ENCODE measurements around the gene C6orf62. TPM values are rescaled to one million over a fixed set of nuclear protein-coding genes. Genes with fewer than 3 reads are reported as not detected.
"Not testable (repeated sequence)": the region's sequence is repeated elsewhere in the genome, so short reads cannot be mapped to it uniquely, and the experiment has no call there.

The C6orf62 gene
- total and polyA plus RNA-seq, 8 donors, result 29.5 to 87.1 (median 39.1) TPM

- intact Hi-C loops (cut with DNase I; ENCODE audit: low total_unique reads), result no loop called here
- Histone ChIP-seq H3K27me3 (no peaks in the 10 kb centered on the region), H3K27ac (peak overlapping the region in 2 of 5 donors; percentile 31 to 40), H3K9me3 (no peaks in the 10 kb centered on the region), H3K4me3 (no peak overlapping the region), H3K36me3 (peaks cover 39 to 73% (median 64%) of the 10 kb centered on the region in 4 donors), H3K4me1 (peaks cover 0 to 31% (median 13%) of the 10 kb centered on the region in 4 donors)
- DNase-seq, result no peak
- 64 to 80% (median 66%) methylated on average over 4 of the region's 4 CpGs for WGBS, 5 donors
- no peak for TF ChIP-seq POLR2A (IDR thresholded peaks at IDR 0.05)
- TF ChIP-seq, protein P1, sequence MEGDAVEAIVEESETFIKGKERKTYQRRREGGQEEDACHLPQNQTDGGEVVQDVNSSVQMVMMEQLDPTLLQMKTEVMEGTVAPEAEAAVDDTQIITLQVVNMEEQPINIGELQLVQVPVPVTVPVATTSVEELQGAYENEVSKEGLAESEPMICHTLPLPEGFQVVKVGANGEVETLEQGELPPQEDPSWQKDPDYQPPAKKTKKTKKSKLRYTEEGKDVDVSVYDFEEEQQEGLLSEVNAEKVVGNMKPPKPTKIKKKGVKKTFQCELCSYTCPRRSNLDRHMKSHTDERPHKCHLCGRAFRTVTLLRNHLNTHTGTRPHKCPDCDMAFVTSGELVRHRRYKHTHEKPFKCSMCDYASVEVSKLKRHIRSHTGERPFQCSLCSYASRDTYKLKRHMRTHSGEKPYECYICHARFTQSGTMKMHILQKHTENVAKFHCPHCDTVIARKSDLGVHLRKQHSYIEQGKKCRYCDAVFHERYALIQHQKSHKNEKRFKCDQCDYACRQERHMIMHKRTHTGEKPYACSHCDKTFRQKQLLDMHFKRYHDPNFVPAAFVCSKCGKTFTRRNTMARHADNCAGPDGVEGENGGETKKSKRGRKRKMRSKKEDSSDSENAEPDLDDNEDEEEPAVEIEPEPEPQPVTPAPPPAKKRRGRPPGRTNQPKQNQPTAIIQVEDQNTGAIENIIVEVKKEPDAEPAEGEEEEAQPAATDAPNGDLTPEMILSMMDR (IDR thresholded peaks at IDR 0.05), result no peak
- no peak for TF ChIP-seq EP300 (IDR thresholded peaks at IDR 0.05)
- TF ChIP-seq POLR2AphosphoS5 (IDR thresholded peaks at IDR 0.05), result no peak
These were observed 16.2 kb downstream of the C6orf62 start for GRCh38 chr6:24702720-24703282.

GRCh38 chr6:24699521-24700359 is 19.2 kb downstream of the C6orf62 start:
- H3K4me3 ChIP-seq, result no peak overlapping the region
- H3K36me3 ChIP-seq, result peaks cover 8 to 42% (median 33%) of the 10 kb centered on the region in 4 donors
- peak overlapping the region in 1 of 5 donors; percentile 45 for H3K27ac ChIP-seq
- H3K9me3 ChIP-seq, result no peaks in the 10 kb centered on the region
- no peak for DNase-seq
- no peaks in the 10 kb centered on the region for H3K27me3 ChIP-seq
- 24 to 53% (median 36%) methylated on average over 3 of the region's 3 CpGs for WGBS, 5 donors
- TF ChIP-seq EP300 (IDR thresholded peaks at IDR 0.05), result no peak
- TF ChIP-seq, protein P1 (IDR thresholded peaks at IDR 0.05), result no peak
- TF ChIP-seq POLR2A (IDR thresholded peaks at IDR 0.05), result no peak
- TF ChIP-seq POLR2AphosphoS5 (IDR thresholded peaks at IDR 0.05), result no peak
- peaks cover 0 to 38% (median 12%) of the 10 kb centered on the region in 4 donors for H3K4me1 ChIP-seq
- intact Hi-C loops (cut with DNase I; ENCODE audit: low total_unique reads), result no loop called here

- Histone ChIP-seq H3K4me3 (no peak overlapping the region), H3K4me1 (peaks cover 0 to 27% (median 9%) of the 10 kb centered on the region in 4 donors), H3K27ac (no peak overlapping the region), H3K9me3 (no peaks in the 10 kb centered on the region), H3K36me3 (peaks cover 0 to 7% (median 4%) of the 10 kb centered on the region in 4 donors), H3K27me3 (no peaks in the 10 kb centered on the region)
- DNase-seq, result no peak
- intact Hi-C loops (cut with DNase I; ENCODE audit: low total_unique reads), result no loop called here
- WGBS, 5 donors, result 85 to 92% (median 88%) methylated on average over 2 of the region's 2 CpGs
- no peak for TF ChIP-seq EP300 (IDR thresholded peaks at IDR 0.05)
- TF ChIP-seq, protein P1 (IDR thresholded peaks at IDR 0.05), result no peak
- TF ChIP-seq POLR2AphosphoS5 (IDR thresholded peaks at IDR 0.05), result no peak
- TF ChIP-seq POLR2A (IDR thresholded peaks at IDR 0.05), result no peak
These were observed 22.9 kb downstream of the C6orf62 start for GRCh38 chr6:24696097-24696496.

GRCh38 chr6:24695635-24696034 is 23.3 kb downstream of the C6orf62 start:
- WGBS, 5 donors, result 24 to 34% (median 27%) methylated on average over 8 of the region's 8 CpGs
- peaks cover 0 to 26% (median 8%) of the 10 kb centered on the region in 4 donors for H3K4me1 ChIP-seq
- H3K27ac ChIP-seq; H3K36me3 ChIP-seq; intact Hi-C loops (cut with DNase I; ENCODE audit: low total_unique reads); H3K27me3 ChIP-seq; H3K4me3 ChIP-seq; H3K9me3 ChIP-seq: not testable (repeated sequence)
- peak; percentile 55 to 75 for DNase-seq
- TF ChIP-seq, protein P1 (IDR thresholded peaks at IDR 0.05), result peak in 4 of 7 experiments; percentile 37 to 61 (median 56)

Data from stomach (tissue), 9 donors.